Measurements from ENCODE around the gene FAAP20. TPM values are rescaled to one million over a fixed set of nuclear protein-coding genes. Genes with fewer than 3 reads are reported as not detected.

The FAAP20 gene
- total and polyA plus RNA-seq, 2 donors (not counting 1 experiment from before 2014, with no cell fraction given), result 31.2 to 68.1 TPM

GRCh38 chr1:2159124-2159523 is 35.4 kb downstream of the FAAP20 start:
- CTCF ChIA-PET, result interaction anchor here (0.9 kb wide), 1 partner anchor 15 kb away, joined by 3 read pairs; no protein-coding TSS in a partner anchor
- Mint-ChIP-seq H3K4me3 (no peak overlapping the region), H3K4me1 (no peaks in the 10 kb centered on the region)

GRCh38 chr1:2158272-2158671 is 36.3 kb downstream of the FAAP20 start:
- Mint-ChIP-seq H3K9me3 (ENCODE audit: insufficient read depth) (no peaks in the 10 kb centered on the region), H3K4me1 (no peaks in the 10 kb centered on the region), H3K4me3 (no peak overlapping the region), H3K27me3 (no peaks in the 10 kb centered on the region), H3K27ac (no peak overlapping the region)
- ChIA-PET CTCF (interaction anchor here (2.4 kb wide), 1 partner anchor 19 kb away, joined by 12 read pairs; no protein-coding TSS in a partner anchor), POLR2A (no interaction called here)
- WGBS (ENCODE audit: insufficient coverage), result 94% methylated on average over 11 of the region's 16 CpGs
- Histone ChIP-seq H3K4me1 (ENCODE audit: control insufficient read depth in 2 of 2, insufficient read depth in 2 of 2, low read length in 2 of 2) (no peaks in the 10 kb centered on the region), H2AFZ (ENCODE audit: insufficient read depth, low read depth, low read length, poor library complexity, severe bottlenecking) (no peak overlapping the region), H3K27ac (ENCODE audit: low read length in 2 of 2) (no peak overlapping the region), H3K9me3 (ENCODE audit: control extremely low read depth in 1 of 3, control insufficient read depth in 2 of 3, insufficient read depth in 1 of 3, low read length in 2 of 3) (peaks cover 0 to 4% (median 0%) of the 10 kb centered on the region in 3 donors), H3K79me2 (ENCODE audit: control insufficient read depth, insufficient read depth, low read length) (no peaks in the 10 kb centered on the region), H4K20me1 (ENCODE audit: control insufficient read depth, insufficient read depth, low read length, poor library complexity, severe bottlenecking) (no peaks in the 10 kb centered on the region), H3K36me3 (replicated peaks in 1 of 2; ENCODE audit: control extremely low read depth in 1 of 2, control insufficient read depth in 1 of 2, extremely low read depth in 1 of 2, insufficient read depth in 2 of 2, low read length in 1 of 2) (peaks cover 0 to 12% of the 10 kb centered on the region in 2 experiments), H3K27me3 (replicated peaks in 1 of 4; ENCODE audit: control extremely low read depth in 1 of 4, control insufficient read depth in 3 of 4, insufficient read depth in 4 of 4, low read length in 3 of 4) (no peaks in the 10 kb centered on the region), H3K4me2 (replicated peaks; ENCODE audit: low read depth, low read length, poor library complexity, severe bottlenecking) (no peak overlapping the region), H3K4me3 (ENCODE audit: control extremely low read depth in 1 of 5, extremely low read depth in 1 of 5, insufficient read depth in 1 of 5, low read depth in 2 of 5, low read length in 4 of 5) (no peak overlapping the region), H3K9ac (ENCODE audit: low read length) (no peak overlapping the region)
- intact Hi-C loops (cut with micrococcal nuclease), result no loop called here
- DNase-seq, result no peak
- no peak for ATAC-seq (ENCODE audit: low read depth)
- no peak for TF ChIP-seq CTCF (IDR thresholded peaks at IDR 0.05)
- no peak for TF ChIP-seq EZH2 (IDR thresholded peaks at IDR 0.05; ENCODE audit: borderline replicate concordance, insufficient read depth, low read depth, low read length, poor library complexity, severe bottlenecking)

More at GRCh38 chr1:2159124-2159523, 35.4 kb downstream of the FAAP20 start:
- ATAC-seq (ENCODE audit: low read depth) (no peak), DNase-seq (no peak)
- H3K79me2 ChIP-seq (ENCODE audit: control insufficient read depth, insufficient read depth, low read length), result no peaks in the 10 kb centered on the region
- no peak for TF ChIP-seq EZH2 (IDR thresholded peaks at IDR 0.05; ENCODE audit: borderline replicate concordance, insufficient read depth, low read depth, low read length, poor library complexity, severe bottlenecking)
- TF ChIP-seq CTCF (IDR thresholded peaks at IDR 0.05), result no peak
- H3K4me2 ChIP-seq (replicated peaks; ENCODE audit: low read depth, low read length, poor library complexity, severe bottlenecking), result no peak overlapping the region
- no peak overlapping the region for H3K27ac ChIP-seq (ENCODE audit: low read length in 2 of 2)
- H3K27me3 Mint-ChIP-seq, result no peaks in the 10 kb centered on the region
- H3K4me1 ChIP-seq (ENCODE audit: control insufficient read depth in 2 of 2, insufficient read depth in 2 of 2, low read length in 2 of 2), result no peaks in the 10 kb centered on the region
- peaks cover 0 to 12% of the 10 kb centered on the region in 2 experiments for H3K36me3 ChIP-seq (replicated peaks in 1 of 2; ENCODE audit: control extremely low read depth in 1 of 2, control insufficient read depth in 1 of 2, extremely low read depth in 1 of 2, insufficient read depth in 2 of 2, low read length in 1 of 2)
- intact Hi-C loops (cut with micrococcal nuclease), result no loop called here
- no peaks in the 10 kb centered on the region for H3K9me3 Mint-ChIP-seq (ENCODE audit: insufficient read depth)
- H3K9ac ChIP-seq (ENCODE audit: low read length), result no peak overlapping the region
- no peak overlapping the region for H2AFZ ChIP-seq (ENCODE audit: insufficient read depth, low read depth, low read length, poor library complexity, severe bottlenecking)
- H4K20me1 ChIP-seq (ENCODE audit: control insufficient read depth, insufficient read depth, low read length, poor library complexity, severe bottlenecking), result no peaks in the 10 kb centered on the region
- H3K27ac Mint-ChIP-seq, result no peak overlapping the region
- POLR2A ChIA-PET, result no interaction called here
- H3K9me3 ChIP-seq (ENCODE audit: control extremely low read depth in 1 of 3, control insufficient read depth in 2 of 3, insufficient read depth in 1 of 3, low read length in 2 of 3), result peaks cover 0 to 10% (median 0%) of the 10 kb centered on the region in 3 donors
- WGBS (ENCODE audit: insufficient coverage), result 93% methylated on average over 17 of the region's 18 CpGs
- H3K27me3 ChIP-seq (replicated peaks in 1 of 4; ENCODE audit: control extremely low read depth in 1 of 4, control insufficient read depth in 3 of 4, insufficient read depth in 4 of 4, low read length in 3 of 4), result no peaks in the 10 kb centered on the region
- no peak overlapping the region for H3K4me3 ChIP-seq (ENCODE audit: control extremely low read depth in 1 of 5, extremely low read depth in 1 of 5, insufficient read depth in 1 of 5, low read depth in 2 of 5, low read length in 4 of 5)

Measured in B cell (primary cell).